Mucosa of descending colon (tissue), 3 donors: ENCODE results near the gene MAF. TPM values are rescaled to one million over a fixed set of nuclear protein-coding genes. Genes with fewer than 3 reads are reported as not detected.

Experiments used
- ATAC-seq: fragments of 200-7000 bp; cut with Tn5 transposase; one replicate; pipeline ENCODE4 v1.9.1; 2020; ENCODE audit warnings: mild to moderate bottlenecking, moderate library complexity
- DNase-seq, 3 donors: peaks; one replicate each; pipeline ENCODE4 v3.0.0-alpha.2; 2020
- H3K36me3 ChIP-seq: fragments of 200-600 bp; one replicate; pipeline ENCODE4 v1.8.0; 2021; ENCODE audit warnings: low read depth, mild to moderate bottlenecking
- H3K4me1 ChIP-seq: fragments of 200-600 bp; one replicate; pipeline ENCODE4 v1.8.0; 2021; ENCODE audit warnings: low read depth, mild to moderate bottlenecking
- H3K4me3 ChIP-seq: fragments of 200-600 bp; one replicate; pipeline ENCODE4 v1.8.0; 2021; ENCODE audit warnings: mild to moderate bottlenecking
- H3K9me3 ChIP-seq: fragments of 200-600 bp; one replicate; pipeline ENCODE4 v1.8.0; 2021; ENCODE audit warnings: mild to moderate bottlenecking
- CTCF ChIP-seq: fragments of 200-600 bp; IDR thresholded peaks from one replicate; pipeline ENCODE4 v1.8.0; 2022; ENCODE audit warnings: antibody characterized with exemption, mild to moderate bottlenecking
- intact Hi-C, 2 donors: fragments of 100-400 bp; cut with DNase I in 1 of 2; cut with micrococcal nuclease in 1 of 2; formaldehyde crosslinking; loops; one replicate each; pipeline versions ENCODE4 v1.11.0 to v1.11.1; 2022; cut with DNase I, micrococcal nuclease
- total RNA-seq, 3 donors: library from RNA; stranded (reverse); fragmentation: NEBNext Ultra II Directional in 2 of 3; extraction: Animal tissue kit (Norgen Biotek cat#: 25700) in 2 of 3; gene quantifications; one replicate each; pipeline versions ENCODE4 v1.2.1 to v1.2.4, GENCODE V29; 2021 to 2023
- donor health status: DM: no; HTN: no; CAD: no; lungs with moderate emphysema.
- donor health status: DM: no; HTN: no; CAD: no.
- donor health status: DM: no; HTN: yes; CAD: no.

The MAF gene
- total RNA-seq, 3 donors from 2014 or later: 17.7 to 48.1 (median 25.1) TPM

GRCh38 chr16:79599256-79599836 lies 1.2 kb downstream of the MAF start:
- DNase-seq: peak in 2 of 3 donors; percentile 46 to 51
- Histone ChIP-seq H3K4me3 (peak overlapping the region; percentile 47), H3K36me3 (no peaks in the 10 kb centered on the region), H3K9me3 (no peaks in the 10 kb centered on the region), H3K4me1 (peaks cover 8% of the 10 kb centered on the region)
- intact Hi-C loops: no loop called here
- no peak for ATAC-seq
- TF ChIP-seq CTCF: no peak

- intact Hi-C loops: no loop called here
- Histone ChIP-seq H3K4me3 (peak overlapping the region; percentile 32), H3K36me3 (no peaks in the 10 kb centered on the region), H3K4me1 (peaks cover 8% of the 10 kb centered on the region), H3K9me3 (no peaks in the 10 kb centered on the region)
- ATAC-seq (no peak), DNase-seq (peak; percentile 48 to 70 (median 54))
- TF ChIP-seq CTCF: no peak
Measured at GRCh38 chr16:79598348-79599181, 2.0 kb downstream of the MAF start.

GRCh38 chr16:79598063-79598347 lies 2.5 kb downstream of the MAF start:
- Histone ChIP-seq H3K4me3 (no peak overlapping the region), H3K4me1 (peaks cover 8% of the 10 kb centered on the region), H3K36me3 (no peaks in the 10 kb centered on the region), H3K9me3 (no peaks in the 10 kb centered on the region)
- TF ChIP-seq CTCF: no peak
- intact Hi-C loops: no loop called here
- DNase-seq (no peak), ATAC-seq (no peak)

GRCh38 chr16:79597277-79598062 lies 3.1 kb downstream of the MAF start:
- no peak for DNase-seq
- Histone ChIP-seq H3K36me3 (no peaks in the 10 kb centered on the region), H3K9me3 (no peaks in the 10 kb centered on the region), H3K4me1 (peaks cover 8% of the 10 kb centered on the region), H3K4me3 (no peak overlapping the region)
- intact Hi-C loops: no loop called here
- ATAC-seq: no peak
- TF ChIP-seq CTCF: no peak

- ATAC-seq (no peak), DNase-seq (no peak)
- Histone ChIP-seq H3K4me3 (no peak overlapping the region), H3K9me3 (no peaks in the 10 kb centered on the region), H3K4me1 (peaks cover 8% of the 10 kb centered on the region), H3K36me3 (no peaks in the 10 kb centered on the region)
- intact Hi-C loops: no loop called here
- no peak for TF ChIP-seq CTCF
Measured at GRCh38 chr16:79595931-79596450, 4.5 kb downstream of the MAF start.
